ENCODE data around the gene ATG9A. TPM values are rescaled to one million over a fixed set of nuclear protein-coding genes. Genes with fewer than 3 reads are reported as not detected.

The ATG9A gene
- total and polyA plus RNA-seq, 2 of the 8 experiments (the other 6 are each of a cell fraction or from before 2014, with no cell fraction given), result 43.6 to 66.8 TPM

DNA sequence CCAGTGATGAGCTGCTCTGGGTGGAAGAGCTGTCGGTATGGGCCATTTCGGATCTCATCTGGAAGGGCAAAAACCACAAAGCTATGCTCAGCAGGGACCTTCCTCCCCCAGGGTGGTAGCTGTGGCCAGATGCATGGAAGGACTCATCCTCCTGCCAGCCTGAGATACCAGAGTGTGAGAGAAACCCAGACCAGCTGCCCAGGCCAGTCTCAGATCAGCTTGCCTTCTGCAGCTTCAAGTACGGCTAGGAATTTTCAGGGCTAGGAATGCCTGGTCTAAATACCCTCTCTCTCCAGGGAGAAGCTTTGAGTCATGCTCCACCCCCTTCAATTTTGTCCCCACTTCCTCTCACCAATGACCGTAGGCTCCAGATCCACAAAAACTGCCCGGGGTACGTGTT lies 22.2 kb upstream of the ATG9A start:
- Histone ChIP-seq H3K4me2 (ENCODE audit: insufficient read depth in 1 of 2, low read depth in 2 of 2, low read length in 2 of 2) (peak overlapping the region; percentile 31 to 92; a peak in 2 of 4 replicates), H2BK5ac (ENCODE audit: low read depth, low read length) (no peak overlapping the region), H4K20me1 (replicated peaks in 1 of 2; ENCODE audit: control insufficient read depth in 1 of 2, insufficient read depth in 2 of 2, low read length in 2 of 2) (peaks cover 0 to 2% of the 10 kb centered on the region in 2 experiments), H2BK20ac (ENCODE audit: low read length) (no peak overlapping the region), H3K79me2 (ENCODE audit: control insufficient read depth in 1 of 2, insufficient read depth in 2 of 2, low read length in 2 of 2) (no peaks in the 10 kb centered on the region), H2BK120ac (replicated peaks; ENCODE audit: low read depth, low read length) (no peak overlapping the region), H3K4me1 (replicated peaks in 1 of 4; ENCODE audit: control insufficient read depth in 3 of 4, insufficient read depth in 4 of 4, low read length in 3 of 4) (peaks cover 5 to 14% (median 9%) of the 10 kb centered on the region in 4 experiments), H4K5ac (ENCODE audit: insufficient read length, low read depth, low read length) (no peak overlapping the region), H3K27me3 (replicated peaks in 1 of 4; ENCODE audit: control insufficient read depth in 3 of 4, extremely low read depth in 1 of 4, insufficient read depth in 3 of 4, low read length in 3 of 4) (peaks cover 16 to 43% (median 35%) of the 10 kb centered on the region in 4 experiments), H2BK15ac (ENCODE audit: low read length) (0 out of 2 replicates have a peak overlapping the region, but pooled peaks have one; percentile 23), H2AFZ (ENCODE audit: low read length) (no peak overlapping the region), H3K18ac (ENCODE audit: extremely low read depth, low read length) (no peak overlapping the region), H3K9ac (replicated peaks in 1 of 4; ENCODE audit: extremely low read depth in 1 of 4, low read depth in 3 of 4, low read length in 3 of 4) (no peak overlapping the region), H3K4me3 (ENCODE audit: extremely low read depth in 1 of 4, insufficient read depth in 2 of 4, low read depth in 3 of 4, low read length in 4 of 4) (no peak overlapping the region), H2AK5ac (ENCODE audit: low read depth, low read length) (no peak overlapping the region), H3K23me2 (ENCODE audit: low read depth, low read length) (peaks cover 17% of the 10 kb centered on the region), H4K8ac (ENCODE audit: extremely low read depth, insufficient read depth, low read length) (no peak overlapping the region), H3K36me3 (ENCODE audit: control insufficient read depth in 2 of 4, insufficient read depth in 4 of 4, low read length in 3 of 4) (peaks cover 0 to 9% (median 5%) of the 10 kb centered on the region in 4 experiments; a peak in 5 of 8 replicates), H3K79me1 (ENCODE audit: low read depth, low read length) (peaks cover 2% of the 10 kb centered on the region; the same call in 1 of the 2 replicates), H3K9me3 (ENCODE audit: insufficient read depth in 2 of 2, low read depth in 1 of 2, low read length in 1 of 2) (no peaks in the 10 kb centered on the region), H3K23ac (ENCODE audit: insufficient read length) (no peak overlapping the region), H4K91ac (replicated peaks; ENCODE audit: insufficient read length, low read length) (no peak overlapping the region), H3K56ac (replicated peaks; ENCODE audit: insufficient read length, low read depth, low read length) (no peak overlapping the region), H3K27ac (ENCODE audit: low read depth, low read length) (no peak overlapping the region), H2BK12ac (ENCODE audit: low read depth, low read length) (no peak overlapping the region), H3K4ac (replicated peaks; ENCODE audit: insufficient read length, low read depth, low read length) (no peak overlapping the region), H3K14ac (ENCODE audit: insufficient read length) (no peak overlapping the region)
- WGBS, 2 experiments (ENCODE audit: extremely low coverage in 1 of 2, insufficient coverage in 1 of 2, insufficient read length in 1 of 2, insufficient replicate concordance in 2 of 2, low coverage in 1 of 2, low lambda C conversion rate in 2 of 2, missing lambda C conversion rate in 1 of 2), result 86% methylated on average over 6 of the region's 6 CpGs; no CpG with 5 or more reads in 1 of the 2 experiments
- ChIA-PET POLR2A (ENCODE audit: partially characterized antibody) (interaction anchor here (1.8 to 14.9 kb wide), 9 partner anchors 10 to 46 kb away, joined by 6 to 190 read pairs (median 15); partner anchors contain the start of genes ABCB6, ANKZF1, ATG9A and DNAJB2), CTCF (ENCODE audit: partially characterized antibody) (interaction anchor here (0.7 to 6.6 kb wide), 8 partner anchors 10 to 97 kb away, joined by 3 to 118 read pairs (median 4); partner anchors contain the start of gene DNAJB2)
- FAIRE-seq (no peak), DNase-seq (ENCODE audit: low read depth in 1 of 2, low spot score in 2 of 2) (no peak)
- no peak for TF ChIP-seq CBX5 (IDR thresholded peaks at IDR 0.05; ENCODE audit: low read depth, low read length)
- TF ChIP-seq CBX8 (IDR thresholded peaks at IDR 0.05; ENCODE audit: borderline replicate concordance, low read depth, low read length), result no peak
- no peak for TF ChIP-seq SIX5 (IDR thresholded peaks at IDR 0.05; ENCODE audit: low read depth, low read length)
- no peak for TF ChIP-seq BCL11A (IDR thresholded peaks at IDR 0.05; ENCODE audit: low read depth in 2 of 2, low read length in 2 of 2)
- no peak for TF ChIP-seq TCF12 (IDR thresholded peaks at IDR 0.05; ENCODE audit: low read depth, low read length)
- TF ChIP-seq SRF (IDR thresholded peaks at IDR 0.05; ENCODE audit: low read depth, low read length), result no peak
- no peak for TF ChIP-seq EGR1 (IDR thresholded peaks at IDR 0.05; ENCODE audit: borderline replicate concordance, low read depth, low read length)
- no peak for TF ChIP-seq ASH2L (IDR thresholded peaks at IDR 0.05; ENCODE audit: low read length)
- no peak for TF ChIP-seq NRF1 (IDR thresholded peaks at IDR 0.05; ENCODE audit: low read depth, low read length)
- no peak for TF ChIP-seq YY1 (IDR thresholded peaks at IDR 0.05; ENCODE audit: low read depth, low read length)
- TF ChIP-seq CHD2 (IDR thresholded peaks at IDR 0.05; ENCODE audit: low read length), result no peak
- no peak for TF ChIP-seq EP300 (IDR thresholded peaks at IDR 0.05; ENCODE audit: borderline replicate concordance in 1 of 2, low read depth in 2 of 2, low read length in 2 of 2)
- TF ChIP-seq SP4 (IDR thresholded peaks at IDR 0.05; ENCODE audit: low read length), result no peak
- no peak for TF ChIP-seq BACH1 (IDR thresholded peaks at IDR 0.05; ENCODE audit: low read length)
- TF ChIP-seq HDAC6 (IDR thresholded peaks at IDR 0.05; ENCODE audit: low read depth, low read length), result no peak
- TF ChIP-seq JUND (IDR thresholded peaks at IDR 0.05; ENCODE audit: low read length), result no peak
